ENCODE measurements around the gene RAB8A.

- TF ChIP-seq EZH2 (IDR thresholded peaks at IDR 0.05; ENCODE audit: borderline replicate concordance, low read length) (no peak), CTCF (IDR thresholded peaks at IDR 0.05; ENCODE audit: low read length) (no peak)
Observed at GRCh38 chr19:16135430-16136127, 23.9 kb downstream of the RAB8A start.
